Mucosa of descending colon (tissue), 3 donors: ENCODE data around the gene HIRA. TPM values are rescaled to one million over a fixed set of nuclear protein-coding genes. Genes with fewer than 3 reads are reported as not detected.

Experiments
- ATAC-seq: fragments of 200-7000 bp; cut with Tn5 transposase; one replicate; pipeline ENCODE4 v1.9.1; 2020; ENCODE audit warnings: mild to moderate bottlenecking, moderate library complexity
- DNase-seq, 3 donors: peaks; one replicate each; pipeline ENCODE4 v3.0.0-alpha.2; 2020
- H3K36me3 ChIP-seq: fragments of 200-600 bp; one replicate; pipeline ENCODE4 v1.8.0; 2021; ENCODE audit warnings: low read depth, mild to moderate bottlenecking
- H3K4me1 ChIP-seq: fragments of 200-600 bp; one replicate; pipeline ENCODE4 v1.8.0; 2021; ENCODE audit warnings: low read depth, mild to moderate bottlenecking
- H3K4me3 ChIP-seq: fragments of 200-600 bp; one replicate; pipeline ENCODE4 v1.8.0; 2021; ENCODE audit warnings: mild to moderate bottlenecking
- H3K9me3 ChIP-seq: fragments of 200-600 bp; one replicate; pipeline ENCODE4 v1.8.0; 2021; ENCODE audit warnings: mild to moderate bottlenecking
- intact Hi-C, 2 donors: fragments of 100-400 bp; cut with DNase I in 1 of 2; cut with micrococcal nuclease in 1 of 2; formaldehyde crosslinking; loops; one replicate each; pipeline versions ENCODE4 v1.11.0 to v1.11.1; 2022; cut with DNase I, micrococcal nuclease
- total RNA-seq, 3 donors: library from RNA; stranded (reverse); fragmentation: NEBNext Ultra II Directional in 2 of 3; extraction: Animal tissue kit (Norgen Biotek cat#: 25700) in 2 of 3; gene quantifications; one replicate each; pipeline versions ENCODE4 v1.2.1 to v1.2.4, GENCODE V29; 2021 to 2023
- TF ChIP-seq, protein P1 (sequence below): fragments of 200-600 bp; IDR thresholded peaks from one replicate; pipeline ENCODE4 v1.8.0; 2022; ENCODE audit warnings: antibody characterized with exemption, mild to moderate bottlenecking
- donor health status: DM: no; HTN: no; CAD: no; lungs with moderate emphysema.
- donor health status: DM: no; HTN: no; CAD: no.
- donor health status: DM: no; HTN: yes; CAD: no.

HIRA gene
- total RNA-seq, 3 donors from 2014 or later: 24.0 to 35.0 (median 27.4) TPM

DNA sequence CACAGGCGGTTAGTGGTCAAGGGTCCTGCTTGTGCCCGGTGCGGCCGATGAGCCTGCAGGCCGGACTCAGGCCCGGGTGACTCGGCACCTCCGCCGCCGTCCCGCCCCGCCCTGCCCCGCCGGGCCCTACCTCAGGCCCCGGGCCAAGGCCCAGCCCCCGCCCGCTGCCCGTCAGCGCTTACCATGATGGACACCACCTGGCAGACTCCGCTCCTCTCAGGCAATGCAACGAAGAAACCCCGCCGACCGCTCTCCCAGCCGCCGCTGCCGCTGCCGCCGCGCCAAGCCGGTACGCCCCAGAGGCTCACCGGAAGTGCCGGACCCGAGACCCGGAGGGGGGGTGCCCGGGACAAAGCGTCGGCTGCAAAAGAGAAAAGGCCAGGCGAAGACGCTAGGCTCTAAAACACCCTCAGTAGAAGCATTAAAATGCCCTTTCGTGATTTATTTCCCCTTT is 47.4 kb upstream of the HIRA start, which contains the start of gene UFD1:
UFD1 (minus strand) TSS at position 293 of the 454 bp plus-strand sequence; CDS start at position 185, 108 bp downstream.
- intact Hi-C loops: no loop called here
- peaks cover 13% of the 10 kb centered on the region for H3K4me1 ChIP-seq
- H3K4me3 ChIP-seq: peak within 1 kb of the TSS; percentile 44
- no peaks in the 10 kb centered on the region for H3K36me3 ChIP-seq
- TF ChIP-seq, protein P1, sequence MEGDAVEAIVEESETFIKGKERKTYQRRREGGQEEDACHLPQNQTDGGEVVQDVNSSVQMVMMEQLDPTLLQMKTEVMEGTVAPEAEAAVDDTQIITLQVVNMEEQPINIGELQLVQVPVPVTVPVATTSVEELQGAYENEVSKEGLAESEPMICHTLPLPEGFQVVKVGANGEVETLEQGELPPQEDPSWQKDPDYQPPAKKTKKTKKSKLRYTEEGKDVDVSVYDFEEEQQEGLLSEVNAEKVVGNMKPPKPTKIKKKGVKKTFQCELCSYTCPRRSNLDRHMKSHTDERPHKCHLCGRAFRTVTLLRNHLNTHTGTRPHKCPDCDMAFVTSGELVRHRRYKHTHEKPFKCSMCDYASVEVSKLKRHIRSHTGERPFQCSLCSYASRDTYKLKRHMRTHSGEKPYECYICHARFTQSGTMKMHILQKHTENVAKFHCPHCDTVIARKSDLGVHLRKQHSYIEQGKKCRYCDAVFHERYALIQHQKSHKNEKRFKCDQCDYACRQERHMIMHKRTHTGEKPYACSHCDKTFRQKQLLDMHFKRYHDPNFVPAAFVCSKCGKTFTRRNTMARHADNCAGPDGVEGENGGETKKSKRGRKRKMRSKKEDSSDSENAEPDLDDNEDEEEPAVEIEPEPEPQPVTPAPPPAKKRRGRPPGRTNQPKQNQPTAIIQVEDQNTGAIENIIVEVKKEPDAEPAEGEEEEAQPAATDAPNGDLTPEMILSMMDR: no peak
- no peaks in the 10 kb centered on the region for H3K9me3 ChIP-seq
- DNase-seq (peak; percentile 83 to 90 (median 89)), ATAC-seq (peak; percentile 82)

DNA sequence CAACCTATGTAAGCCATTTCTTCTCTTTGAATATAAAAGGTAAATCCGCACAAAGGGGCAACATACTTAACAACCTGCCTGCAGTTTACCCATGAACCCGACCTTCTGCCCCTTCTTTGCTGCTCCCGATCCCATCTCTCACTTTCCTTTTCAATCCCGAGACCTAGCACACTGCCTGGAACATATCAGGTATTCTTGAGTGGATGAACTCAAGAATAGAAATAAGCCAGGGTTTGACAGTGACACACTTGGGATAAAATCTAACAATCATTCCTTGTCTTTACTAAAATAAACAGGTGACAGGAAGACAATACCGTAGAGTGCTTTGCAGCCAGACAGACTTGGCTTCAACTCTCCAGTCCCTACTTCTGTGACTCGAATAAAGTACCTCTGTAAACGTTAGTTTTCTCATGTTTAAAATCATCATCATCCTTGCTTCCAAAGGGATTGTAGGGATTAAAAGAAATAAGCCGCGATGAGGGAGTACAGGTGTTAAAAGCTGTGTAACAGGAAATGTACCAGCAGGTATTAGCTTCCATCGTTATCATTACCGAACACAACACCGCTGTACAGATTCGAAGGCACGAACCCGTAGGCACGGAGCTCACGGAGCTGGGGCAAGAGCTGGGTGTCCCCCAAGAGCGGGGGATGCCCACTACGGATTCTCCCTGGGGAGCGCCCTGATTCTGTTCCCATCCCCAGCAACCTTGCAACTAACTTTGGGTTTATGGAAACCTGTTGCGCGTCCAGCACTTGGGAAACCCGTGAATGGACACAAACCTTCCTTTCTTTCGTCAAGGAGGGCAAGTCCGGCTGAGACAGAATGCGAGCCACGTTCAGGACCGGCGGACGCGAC is 46.7 kb upstream of the HIRA start:
- no peaks in the 10 kb centered on the region for H3K9me3 ChIP-seq
- intact Hi-C loops: no loop called here
- no peaks in the 10 kb centered on the region for H3K36me3 ChIP-seq
- peaks cover 13% of the 10 kb centered on the region for H3K4me1 ChIP-seq
- peak overlapping the region; percentile 44 for H3K4me3 ChIP-seq
- ATAC-seq: peak; percentile 4
- DNase-seq: no peak
- TF ChIP-seq, protein P1: no peak

DNA sequence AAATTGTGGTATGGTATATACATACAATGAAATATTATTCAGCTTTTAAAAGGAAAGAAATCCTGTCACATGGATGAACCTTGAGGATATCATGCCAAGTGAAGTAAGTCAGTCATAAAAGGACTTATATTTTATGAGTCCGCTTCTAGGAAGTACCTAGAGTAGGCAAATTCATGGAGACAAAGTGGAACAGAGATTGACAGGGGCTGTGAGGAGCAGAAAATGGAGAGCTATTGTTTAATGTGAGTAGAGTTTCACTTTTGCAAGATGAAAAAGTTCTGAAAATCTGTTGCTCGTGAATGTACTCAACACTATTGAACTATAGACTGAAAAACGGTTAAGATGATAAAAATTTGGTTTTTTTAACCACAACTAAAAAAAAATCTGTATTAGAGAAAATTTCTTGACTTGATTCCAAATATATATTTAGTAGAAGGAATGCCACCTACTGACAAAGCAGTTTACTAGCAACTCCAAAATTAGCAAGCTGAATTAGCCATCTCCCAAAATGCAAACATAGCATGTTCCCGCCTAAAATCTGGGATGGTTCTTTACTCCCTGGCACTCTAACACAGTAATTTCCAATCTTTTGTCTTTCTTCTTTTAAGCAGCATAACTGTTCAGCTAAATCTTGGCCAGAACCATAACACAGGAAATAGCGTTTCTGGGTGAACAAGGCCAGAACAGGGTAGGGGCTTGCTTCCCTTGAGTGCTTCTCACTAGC is 46.0 kb upstream of the HIRA start:
- intact Hi-C loops: no loop called here

DNA sequence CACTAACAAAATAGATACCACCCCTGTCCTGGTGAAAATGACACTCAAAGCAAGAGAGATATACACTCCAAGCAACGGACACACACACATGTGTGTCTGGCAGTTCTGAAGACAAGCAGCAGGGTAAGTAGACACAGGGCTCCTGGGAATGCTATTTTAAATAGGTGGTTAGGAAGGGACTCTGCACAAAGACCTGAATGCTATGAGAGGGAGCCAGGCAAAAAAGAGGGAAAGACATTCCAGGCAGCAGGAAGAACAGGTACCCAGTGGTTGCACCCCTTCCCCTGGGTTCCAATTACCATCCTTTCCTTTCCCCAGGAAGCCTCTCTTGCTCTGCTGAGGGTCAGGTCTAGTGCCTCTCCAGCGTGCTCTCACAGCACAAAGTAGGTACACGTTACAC is 44.5 kb upstream of the HIRA start:
- H3K4me1 ChIP-seq: peaks cover 13% of the 10 kb centered on the region
- no peaks in the 10 kb centered on the region for H3K9me3 ChIP-seq
- TF ChIP-seq, protein P1: no peak
- no peak for DNase-seq
- H3K36me3 ChIP-seq: peaks cover 12% of the 10 kb centered on the region
- ATAC-seq: no peak
- H3K4me3 ChIP-seq: no peak overlapping the region
- intact Hi-C loops: no loop called here

More for the DNA sequence above, 46.0 kb upstream of the HIRA start:
- DNase-seq (no peak), ATAC-seq (no peak)
- TF ChIP-seq, protein P1: no peak
- no peak overlapping the region for H3K4me3 ChIP-seq
- peaks cover under 1% of the 10 kb centered on the region for H3K36me3 ChIP-seq
- H3K4me1 ChIP-seq: peaks cover 13% of the 10 kb centered on the region
- H3K9me3 ChIP-seq: no peaks in the 10 kb centered on the region

DNA sequence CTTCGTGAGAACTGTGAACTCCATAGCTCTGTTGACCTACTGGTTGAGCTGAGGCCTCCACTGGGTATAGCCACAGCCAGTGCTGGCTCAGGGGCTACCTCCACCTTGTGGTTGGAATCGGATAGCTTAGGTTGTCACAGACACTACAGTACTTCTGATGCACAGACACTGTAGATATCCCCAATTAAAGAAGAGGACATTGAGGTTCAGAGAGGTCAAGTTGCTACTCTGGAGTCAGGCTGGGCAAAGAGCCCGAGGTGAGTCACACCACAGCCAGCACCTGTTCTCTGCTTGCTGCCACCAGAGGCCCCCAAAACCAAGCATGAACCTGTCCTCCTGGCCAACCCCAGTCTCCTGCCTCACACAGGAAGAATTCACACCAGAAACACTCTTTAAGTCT is 42.0 kb upstream of the HIRA start:
- DNase-seq: no peak
- Histone ChIP-seq H3K4me1 (peaks cover 10% of the 10 kb centered on the region), H3K9me3 (no peaks in the 10 kb centered on the region), H3K36me3 (peaks cover 12% of the 10 kb centered on the region), H3K4me3 (no peak overlapping the region)
- intact Hi-C loops: no loop called here
- no peak for ATAC-seq
- TF ChIP-seq, protein P1: no peak
